HG02623 (cell line): ENCODE measurements around the gene PAN2.
"Not testable (repeated sequence)": the region's sequence is repeated elsewhere in the genome, so short reads cannot be mapped to it uniquely, and the experiment has no call there.

Experiments used
- ATAC-seq: cut with Tn5 transposase; IDR thresholded peaks from one replicate; pipeline ENCODE4 v1.9.1; 2021; ENCODE audit warnings: moderate library complexity; ENCODE audit not compliant: unreplicated experiment

PAN2 gene

DNA sequence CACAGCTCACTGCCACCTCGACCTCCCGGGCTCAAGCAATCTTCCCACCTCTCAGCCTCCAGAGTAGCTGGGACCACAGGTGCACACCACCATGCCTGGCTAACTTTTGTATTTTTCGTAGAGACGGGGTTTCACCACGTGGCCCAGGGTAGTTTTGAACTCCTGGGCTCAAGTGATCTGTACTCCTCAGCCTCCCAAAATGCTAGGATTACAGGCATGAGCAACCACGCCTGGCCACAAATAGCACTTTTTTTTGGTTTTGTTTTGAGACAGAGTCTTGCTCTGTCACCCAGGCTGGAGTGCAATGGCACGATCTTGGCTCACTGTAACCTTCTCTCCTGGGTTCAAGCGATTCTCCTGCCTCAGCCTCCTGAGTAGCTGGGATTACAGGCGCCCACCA is 13.5 kb upstream of the PAN2 start:
- not testable (repeated sequence) for ATAC-seq

GRCh38 chr12:56346675-56347074 is 12.9 kb upstream of the PAN2 start:
- ATAC-seq = no peak

GRCh38 chr12:56342290-56342689 is 8.5 kb upstream of the PAN2 start:
- ATAC-seq = not testable (repeated sequence)

- ATAC-seq = no peak
These were observed 7.8 kb upstream of the PAN2 start for GRCh38 chr12:56341616-56342015.

- no peak for ATAC-seq
These were observed 5.3 kb upstream of the PAN2 start for GRCh38 chr12:56339158-56339422.

- ATAC-seq = no peak
These were observed 4.7 kb upstream of the PAN2 start, which contains the start of gene IL23A for GRCh38 chr12:56338308-56339157. Gene IL23A, plus strand, starts transcription at chr12:56338884. Its CDS starts 161 bp downstream, at chr12:56339045.

DNA sequence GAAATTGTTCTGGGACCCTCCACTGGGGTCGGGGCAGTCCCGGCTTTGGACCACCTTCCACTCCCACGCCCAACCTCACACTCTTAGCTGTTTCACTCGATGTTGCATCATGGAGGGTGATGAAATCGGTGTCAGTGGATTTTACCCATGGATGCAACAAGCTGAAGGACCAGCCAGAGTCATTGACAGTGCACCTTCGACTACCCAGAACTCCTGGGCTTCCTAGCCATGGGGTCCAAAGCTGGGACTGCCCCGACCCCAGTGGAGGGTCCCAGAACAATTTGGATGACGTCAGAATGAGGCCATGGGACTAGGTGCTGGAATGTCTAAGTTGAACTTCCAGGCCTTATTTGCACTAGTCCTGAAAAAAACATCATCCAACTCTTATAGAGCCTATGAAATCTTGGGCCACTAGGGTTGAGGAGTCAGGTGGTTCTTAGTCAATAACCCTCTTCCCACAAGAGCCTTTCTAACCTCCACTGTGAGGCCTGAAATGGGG is 4.0 kb upstream of the PAN2 start:
- ATAC-seq = no peak

GRCh38 chr12:56336361-56337167 is 2.8 kb upstream of the PAN2 start:
- ATAC-seq = no peak

DNA sequence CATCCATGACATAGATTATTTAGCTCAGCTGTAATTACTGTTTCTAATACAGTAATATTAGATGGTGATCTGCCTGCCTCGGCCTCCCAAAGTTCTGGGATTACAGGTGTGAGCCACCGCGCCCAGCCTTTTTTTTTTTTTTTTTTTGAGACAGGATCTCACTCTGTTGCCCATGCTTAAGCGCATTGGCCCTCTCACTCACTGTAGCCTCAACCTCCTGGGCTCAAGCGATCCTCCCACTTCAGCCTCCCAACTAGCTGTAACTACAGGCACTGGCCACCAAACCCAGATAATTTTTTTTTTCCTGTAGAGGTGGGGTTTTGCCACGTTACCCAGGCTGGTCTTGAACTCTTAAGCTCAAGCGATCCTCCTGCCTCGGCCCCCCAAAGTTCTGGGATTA is 1.7 kb upstream of the PAN2 start:
- ATAC-seq = not testable (repeated sequence)

GRCh38 chr12:56334490-56334793 is 642 bp upstream of the PAN2 start:
- no peak for ATAC-seq

GRCh38 chr12:56333197-56333678 is 562 bp downstream of the PAN2 start:
- ATAC-seq = no peak

- no peak for ATAC-seq
These were observed 1.1 kb downstream of the PAN2 start for GRCh38 chr12:56332512-56333196.

GRCh38 chr12:56330936-56331490 is 2.8 kb downstream of the PAN2 start:
- no peak for ATAC-seq

DNA sequence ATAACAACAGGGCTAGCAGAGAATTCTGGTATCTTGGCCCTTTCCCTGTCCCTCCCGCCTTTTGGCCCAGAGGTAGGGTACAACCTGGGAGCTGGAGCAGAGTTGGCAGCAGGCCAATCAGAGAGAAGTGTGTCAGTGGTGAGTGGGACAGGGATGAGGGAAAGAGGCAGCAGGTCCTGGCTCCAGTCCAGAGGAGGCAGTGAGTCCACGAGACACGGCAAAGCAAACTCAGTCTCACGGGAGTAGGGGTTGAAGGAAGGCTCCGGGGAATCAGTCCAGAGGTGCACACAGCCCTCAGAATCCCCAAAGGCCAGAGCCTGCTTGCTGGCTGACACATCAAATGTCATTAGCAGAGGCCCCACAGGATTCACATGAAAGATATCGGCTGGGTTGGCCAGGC is 7.3 kb downstream of the PAN2 start:
- ATAC-seq = no peak

DNA sequence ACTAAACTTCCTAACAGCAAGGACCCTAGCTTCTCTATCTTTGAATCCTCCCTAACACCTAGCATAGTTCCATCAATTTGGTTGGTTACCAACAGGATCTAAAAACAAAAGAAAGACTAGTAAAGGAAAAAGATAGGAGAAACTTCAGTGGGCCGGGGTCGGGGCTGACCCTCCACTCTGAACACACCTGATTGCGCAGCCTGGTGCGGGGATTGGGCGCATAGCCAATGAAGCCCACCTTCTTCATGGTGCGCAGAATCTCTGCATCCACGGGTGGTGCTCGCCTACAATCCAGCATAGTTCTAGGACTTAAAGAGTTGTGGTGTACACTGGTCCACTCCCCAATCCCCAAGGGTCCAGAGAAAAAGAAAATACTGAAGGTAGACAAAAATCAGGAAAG is 7.7 kb downstream of the PAN2 start:
- no peak for ATAC-seq

DNA sequence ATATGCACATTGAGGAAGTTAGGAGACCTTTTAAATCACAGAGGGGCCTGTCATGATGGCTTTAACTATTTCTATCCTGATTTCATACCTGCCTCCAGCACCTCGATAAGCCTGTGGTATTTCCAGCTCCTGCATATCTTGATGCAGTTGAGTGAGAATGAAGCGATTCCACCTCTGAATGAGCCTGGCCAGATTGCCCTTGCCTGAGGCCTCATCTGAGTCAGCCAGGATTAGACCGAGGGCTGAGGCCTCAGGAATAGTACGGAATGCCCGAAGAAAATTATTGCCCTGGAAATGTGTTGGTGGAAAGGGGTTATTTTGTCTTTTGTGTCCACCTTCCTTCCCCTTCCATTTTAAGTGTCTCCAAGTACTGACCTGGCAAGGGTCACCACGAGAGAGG is 9.6 kb downstream of the PAN2 start:
- ATAC-seq = no peak

GRCh38 chr12:56321610-56322009 is 12.2 kb downstream of the PAN2 start:
- ATAC-seq = not testable (repeated sequence)

GRCh38 chr12:56321027-56321426 is 12.8 kb downstream of the PAN2 start:
- no peak for ATAC-seq

DNA sequence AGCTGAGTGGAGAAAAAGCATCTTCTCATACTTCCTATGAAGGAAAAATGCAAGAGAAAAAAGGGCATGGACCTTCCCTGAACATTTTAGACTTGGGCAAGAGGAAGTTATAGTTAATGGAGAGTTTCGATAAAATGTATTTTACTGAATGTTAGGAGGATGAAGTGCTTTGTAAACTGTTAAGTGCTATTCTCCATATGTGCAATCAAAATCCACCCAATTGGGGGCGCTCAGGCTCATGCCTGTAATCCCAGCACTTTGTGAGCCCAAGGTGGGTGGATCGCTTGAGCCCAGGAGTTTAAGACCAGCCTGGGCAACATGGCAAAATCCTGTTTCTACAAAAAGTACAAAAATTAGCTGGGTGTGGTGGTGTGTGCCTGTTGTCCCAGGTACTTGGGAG is 16.1 kb downstream of the PAN2 start:
- no peak for ATAC-seq

GRCh38 chr12:56315622-56316473 is 18.0 kb downstream of the PAN2 start, which contains the start of gene CNPY2:
Gene CNPY2, minus strand, starts transcription at chr12:56315988. Its CDS starts 771 bp downstream, at chr12:56315217.
- ATAC-seq = peak; percentile 87
